IPS-NIHi7 (cell line): ENCODE results near the gene LRPAP1.

Experiments used
- DNase-seq: peaks from one replicate; pipeline ENCODE4 v3.0.0; 2012; ENCODE audit warnings: mixed read lengths; ENCODE audit errors: extremely low spot score

The LRPAP1 gene

GRCh38 chr4:3531318-3531878 lies 824 bp downstream of the LRPAP1 start:
- no peak for DNase-seq

DNA sequence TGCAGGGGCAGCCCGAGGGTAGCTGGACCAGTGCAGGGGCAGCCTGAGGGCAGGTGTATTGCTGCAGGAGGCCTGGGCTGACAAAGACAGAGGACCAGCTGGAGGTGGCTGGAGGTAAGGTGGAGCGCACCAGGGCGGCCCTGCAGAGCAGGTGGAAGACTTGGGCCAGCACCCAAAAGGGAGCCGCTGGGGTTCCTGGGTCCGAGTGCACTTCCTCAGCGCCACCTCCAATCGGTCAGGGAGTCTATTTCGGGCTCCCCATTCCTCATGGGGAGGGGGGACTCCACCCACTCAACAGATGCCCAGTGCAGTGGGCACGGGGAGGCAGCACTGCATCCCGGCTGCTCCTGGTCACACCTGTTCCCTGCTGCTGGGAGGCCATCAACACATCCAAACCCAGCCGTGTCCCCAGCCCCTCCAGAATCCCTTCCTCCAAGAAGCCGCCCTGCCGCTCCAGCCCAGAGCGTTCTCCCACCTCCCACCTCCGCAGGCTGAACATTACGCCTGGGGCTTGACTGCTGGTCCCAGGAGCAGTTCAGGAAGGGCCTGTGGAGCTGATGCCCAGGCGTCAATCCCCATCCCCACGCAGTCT lies 1.5 kb downstream of the LRPAP1 start:
- DNase-seq: no peak

DNA sequence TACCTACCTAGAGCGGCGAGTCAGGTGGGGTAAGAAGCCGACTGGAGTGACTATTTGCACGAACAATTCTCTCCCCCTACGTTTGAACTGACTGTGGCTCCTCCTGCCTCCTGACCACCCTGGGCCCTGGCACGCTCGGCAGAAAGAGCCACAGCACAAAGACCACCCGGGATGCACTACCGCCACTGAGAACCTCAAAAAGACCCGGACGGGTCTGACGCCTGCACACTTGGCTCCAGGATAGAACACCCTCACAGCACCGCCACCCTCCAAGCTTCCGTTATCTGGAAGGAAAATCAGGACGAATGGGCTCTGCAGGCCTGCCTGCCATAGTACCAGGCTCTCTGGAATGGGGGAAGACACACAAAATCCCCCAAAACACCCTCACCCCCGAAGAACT lies 2.2 kb downstream of the LRPAP1 start:
- no peak for DNase-seq

GRCh38 chr4:3529363-3529762 lies 2.9 kb downstream of the LRPAP1 start:
- DNase-seq: no peak

- no peak for DNase-seq
These were observed 4.0 kb downstream of the LRPAP1 start for GRCh38 chr4:3527914-3528876.

DNA sequence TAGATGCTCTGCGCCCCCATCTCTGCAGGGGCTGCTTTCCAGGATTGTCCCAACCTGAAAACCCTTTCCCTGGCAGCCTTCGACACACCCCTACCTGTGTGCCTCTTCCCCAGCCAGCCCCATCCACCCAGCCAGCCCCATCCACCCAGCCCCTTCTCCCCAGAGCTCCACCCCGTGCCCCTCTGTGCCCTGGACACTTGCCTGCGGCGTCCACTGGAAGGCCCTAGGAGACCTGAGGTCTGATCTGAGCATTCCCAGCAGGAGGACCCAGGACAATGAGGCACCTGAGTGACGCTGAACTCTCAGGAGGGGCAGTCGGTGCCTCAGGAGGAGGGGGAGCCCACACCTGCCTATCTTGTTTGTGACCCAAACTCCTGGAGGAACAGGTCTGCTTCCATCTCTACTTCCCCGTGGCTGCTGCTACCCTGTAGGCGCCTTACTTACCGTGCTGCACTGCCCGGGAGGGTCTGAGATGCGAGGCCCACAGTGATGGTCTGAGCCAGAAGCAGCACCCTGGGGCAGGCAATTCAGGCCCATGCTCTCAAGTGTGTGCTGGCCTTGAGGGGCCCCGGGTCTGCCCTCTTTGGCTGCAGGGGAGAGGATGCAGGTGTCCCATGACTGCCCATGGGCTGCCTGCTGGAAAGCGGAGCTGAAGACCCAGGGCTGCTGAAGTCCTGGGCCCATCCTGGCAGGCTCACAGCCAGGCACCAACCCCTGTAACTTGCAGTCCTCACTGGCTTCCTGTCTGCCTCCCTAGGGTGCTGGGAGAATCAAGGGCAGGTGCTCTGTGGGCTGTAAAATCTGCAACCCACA lies 4.9 kb downstream of the LRPAP1 start:
- DNase-seq: no peak

GRCh38 chr4:3526456-3526855 lies 5.8 kb downstream of the LRPAP1 start:
- no peak for DNase-seq

GRCh38 chr4:3525532-3526430 lies 6.4 kb downstream of the LRPAP1 start:
- DNase-seq: no peak

GRCh38 chr4:3524920-3525319 lies 7.3 kb downstream of the LRPAP1 start:
- no peak for DNase-seq

DNA sequence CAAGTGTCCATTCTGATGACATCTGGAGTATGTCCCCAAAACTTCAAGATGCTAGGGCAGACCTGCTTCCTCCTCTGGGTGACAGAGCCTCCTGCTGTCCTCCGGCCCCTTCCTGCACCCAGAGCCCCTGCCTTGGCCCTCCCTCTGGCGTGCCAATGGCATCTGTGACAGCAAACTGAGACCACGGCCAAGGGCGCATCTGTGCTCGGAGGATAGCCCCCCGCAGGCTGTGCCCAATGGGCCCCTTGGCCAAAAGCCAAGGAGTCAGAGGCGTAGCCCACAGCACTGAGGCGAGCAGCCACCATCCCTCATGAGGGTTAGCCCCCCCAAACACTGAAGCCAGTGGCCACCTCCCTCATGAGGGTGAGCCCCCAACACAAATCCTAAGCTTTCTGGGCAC lies 7.9 kb downstream of the LRPAP1 start:
- no peak for DNase-seq

DNA sequence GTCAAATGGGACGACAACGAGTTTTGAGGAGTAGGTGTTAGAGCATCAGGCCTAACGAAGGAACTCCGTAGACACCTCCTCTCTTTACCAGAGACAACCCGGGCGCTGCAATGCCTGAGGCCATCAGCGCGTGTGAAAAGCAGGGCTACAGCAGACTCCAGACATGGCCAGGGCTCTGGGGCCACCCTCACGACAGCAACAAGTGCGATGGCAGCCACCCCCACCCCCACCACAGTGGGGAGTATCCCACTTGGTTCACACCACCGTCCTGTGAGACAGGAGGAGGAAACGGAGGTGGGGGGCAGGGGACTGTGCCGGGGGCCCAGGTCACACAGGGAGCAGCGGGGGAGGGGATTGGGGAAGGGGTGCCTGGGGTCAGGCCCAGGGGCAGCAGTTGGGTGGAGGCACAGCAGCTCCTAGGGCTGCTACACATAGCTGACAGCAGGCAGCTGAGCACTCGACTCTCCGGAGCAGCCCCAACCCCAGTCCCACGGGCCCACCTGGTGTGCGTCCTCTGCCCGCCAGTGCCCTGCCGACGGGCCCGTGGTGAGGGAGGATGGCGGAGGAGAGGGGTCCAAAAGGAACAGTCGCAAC lies 8.5 kb downstream of the LRPAP1 start:
- no peak for DNase-seq

GRCh38 chr4:3523146-3523627 lies 9.0 kb downstream of the LRPAP1 start:
- DNase-seq: no peak

- no peak for DNase-seq
These were observed 9.6 kb downstream of the LRPAP1 start for GRCh38 chr4:3522651-3523050.

DNA sequence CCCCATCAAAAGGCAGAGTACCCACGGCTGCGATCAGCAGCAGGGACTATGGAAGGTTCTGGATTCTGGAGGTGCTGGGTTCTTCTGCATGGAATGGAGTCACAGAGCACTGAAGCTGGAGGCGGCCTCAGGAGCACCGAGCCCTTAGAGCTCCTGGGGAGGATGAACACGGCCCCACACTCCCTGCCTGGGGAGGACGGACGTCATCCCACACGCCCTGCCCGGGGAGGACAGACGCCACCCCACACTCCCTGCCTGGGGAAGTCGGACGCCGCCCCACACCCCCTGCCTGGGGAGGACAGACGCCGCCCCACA lies 9.9 kb downstream of the LRPAP1 start:
- DNase-seq: no peak

GRCh38 chr4:3521621-3522325 lies 10.4 kb downstream of the LRPAP1 start:
- no peak for DNase-seq

GRCh38 chr4:3520796-3521600 lies 11.2 kb downstream of the LRPAP1 start:
- DNase-seq: no peak

- DNase-seq: no peak
These were observed 11.9 kb downstream of the LRPAP1 start for GRCh38 chr4:3520276-3520675.

DNA sequence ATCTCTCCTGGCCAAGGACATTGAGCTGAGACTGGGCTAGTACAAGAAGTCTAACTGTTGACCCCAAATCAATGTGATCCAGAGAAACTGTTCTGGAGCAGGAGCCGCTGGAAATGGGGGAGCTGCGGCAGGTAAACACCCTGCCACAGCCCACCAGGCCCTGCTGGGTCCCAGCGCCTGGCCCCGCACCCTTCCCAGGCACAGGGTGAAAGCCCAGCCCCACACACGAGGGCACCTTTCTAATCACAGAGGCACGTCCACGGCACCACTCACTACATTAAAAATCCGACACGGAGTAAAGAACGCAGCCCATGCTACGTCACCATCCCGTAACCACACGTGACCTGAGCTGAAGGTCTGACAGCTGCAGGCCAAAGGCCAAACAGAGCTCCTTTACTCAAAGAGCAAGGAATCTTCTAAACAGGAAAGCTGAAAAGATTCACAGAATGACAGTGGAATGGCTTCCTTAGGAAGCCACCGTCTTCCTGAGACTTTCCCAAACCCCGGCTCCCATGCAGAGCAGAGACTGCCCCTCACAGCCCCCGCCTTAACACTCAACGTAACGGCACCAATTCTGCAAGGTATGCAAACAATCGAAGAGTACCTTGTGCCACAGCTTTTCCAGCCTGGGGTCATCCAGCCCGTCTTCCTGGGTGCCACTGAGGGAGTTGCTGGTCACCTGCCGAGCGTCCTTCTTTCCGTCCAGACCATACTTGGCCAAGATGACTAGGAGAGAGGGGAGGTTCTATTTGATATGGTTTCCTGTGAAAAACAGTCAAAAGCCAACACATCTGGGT lies 12.6 kb downstream of the LRPAP1 start:
- no peak for DNase-seq
